Esophagus squamous epithelium (tissue), 5 donors: ENCODE data around the gene SLC9A1. TPM values are rescaled to one million over a fixed set of nuclear protein-coding genes. Genes with fewer than 3 reads are reported as not detected.

Source experiments
- DNase-seq: peaks from one replicate; lab custom pipeline; 2025; lab: John Stamatoyannopoulos, UW
- H3K27ac ChIP-seq, 4 donors: fragments of 200-600 bp; sonication (generic); one replicate each; pipeline ENCODE4 v1.5.1; 2016 to 2019; ENCODE audit warnings: mild to moderate bottlenecking in 1 of 4
- H3K27me3 ChIP-seq, 4 donors: fragments of 200-600 bp; sonication (generic); 1 replicate in 3 of 4; 2 replicates in 1 of 4; pipeline versions ENCODE4 v1.5.1 to v1.6.0; 2017 to 2021; ENCODE audit warnings: antibody characterized with exemption in 1 of 4
- H3K36me3 ChIP-seq, 3 donors: fragments of 200-600 bp; sonication (generic); one replicate each; pipeline ENCODE4 v1.5.1; 2016 to 2019
- H3K4me1 ChIP-seq, 3 donors: fragments of 200-600 bp; sonication (generic); one replicate each; pipeline ENCODE4 v1.5.1; 2017 to 2019
- H3K4me3 ChIP-seq, 4 donors: fragments of 200-600 bp; sonication (generic); 1 replicate in 3 of 4; 2 replicates in 1 of 4; pipeline ENCODE4 v1.5.1; 2016 to 2019; ENCODE audit warnings: mild to moderate bottlenecking in 2 of 4, moderate library complexity in 1 of 4
- H3K9me3 ChIP-seq, 3 donors: fragments of 200-600 bp; sonication (generic); one replicate each; pipeline ENCODE4 v1.5.1; 2016 to 2019
- POLR2A ChIP-seq, 4 donors: fragments of 450-650 bp; IDR thresholded peaks; one replicate each; pipeline ENCODE4 v1.6.1; 2017; ENCODE audit warnings: antibody characterized with exemption in 4 of 4, mild to moderate bottlenecking in 4 of 4, moderate library complexity in 3 of 4
- WGBS, 2 donors: methylation state at CpG; one replicate each; pipeline ENCODE4 v1.1.5; 2018; 5-methylcytosine and 5-hydroxymethylcytosine counted together
- intact Hi-C: fragments of 100-400 bp; cut with DNase I; formaldehyde crosslinking; loops from one replicate; pipeline ENCODE4 v1.15.0; 2022
- total RNA-seq, 4 donors: library from RNA; depleted of rRNA; stranded (reverse); fragments of >200 nt; gene quantifications; one replicate each; pipeline ENCODE4 v1.1.0, GENCODE V29; 2016
- TF ChIP-seq, protein P1 (sequence below), 6 experiments: fragments of 450-650 bp in 4 of 6; fragments of 200-600 bp in 2 of 6; sonication (generic) in 2 of 6; IDR thresholded peaks; one replicate each; pipeline ENCODE4 v1.5.1; 2016 to 2019; ENCODE audit warnings: antibody characterized with exemption in 6 of 6, mild to moderate bottlenecking in 4 of 6, moderate library complexity in 4 of 6
- donor health status: DM: yes; HTN: yes; CAD: no.

SLC9A1 gene
- total RNA-seq, 4 donors from 2014 or later = 11.4 to 18.8 (median 16.6) TPM

DNA sequence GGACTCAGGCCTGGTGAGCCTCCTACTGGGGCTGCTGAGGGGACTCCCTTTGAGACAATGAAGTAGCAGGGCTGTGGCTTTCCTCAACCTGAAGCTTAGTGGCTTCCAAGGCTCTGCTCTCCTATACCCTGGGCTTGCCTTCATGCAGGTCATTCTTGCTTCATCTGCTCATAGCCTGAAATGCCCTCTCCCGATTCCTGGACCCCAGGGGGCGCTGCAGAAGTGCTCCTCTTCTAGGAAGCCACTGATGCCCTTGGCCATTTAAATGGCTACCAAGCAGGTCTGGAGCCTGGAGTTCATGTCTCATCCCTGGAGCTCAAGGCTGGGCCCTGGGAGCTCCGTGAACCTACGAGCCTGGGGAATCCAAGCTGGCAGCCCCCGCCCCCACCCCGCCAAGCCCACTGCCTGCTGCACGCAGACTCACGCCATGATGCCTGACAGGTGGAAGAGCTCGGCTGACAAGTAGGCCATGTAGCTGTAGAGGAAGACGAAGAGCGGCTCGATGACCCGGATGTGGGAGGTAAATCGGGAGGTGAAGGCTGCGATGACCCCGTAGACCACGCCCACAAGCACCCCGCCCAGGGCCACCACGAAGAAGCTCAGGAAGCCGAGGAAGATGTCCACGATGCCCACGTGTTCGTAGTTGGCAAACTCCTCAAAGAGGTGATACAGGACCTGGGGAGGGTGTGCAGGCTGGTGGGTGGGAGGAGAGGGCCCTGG lies 45.7 kb downstream of the SLC9A1 start:
- Histone ChIP-seq H3K9me3 (no peaks in the 10 kb centered on the region), H3K36me3 (peaks cover 4 to 54% (median 17%) of the 10 kb centered on the region in 3 donors), H3K4me3 (no peak overlapping the region), H3K27me3 (no peaks in the 10 kb centered on the region), H3K27ac (no peak overlapping the region), H3K4me1 (peaks cover 6 to 28% (median 12%) of the 10 kb centered on the region in 3 donors)
- no peak for DNase-seq
- TF ChIP-seq, protein P1, sequence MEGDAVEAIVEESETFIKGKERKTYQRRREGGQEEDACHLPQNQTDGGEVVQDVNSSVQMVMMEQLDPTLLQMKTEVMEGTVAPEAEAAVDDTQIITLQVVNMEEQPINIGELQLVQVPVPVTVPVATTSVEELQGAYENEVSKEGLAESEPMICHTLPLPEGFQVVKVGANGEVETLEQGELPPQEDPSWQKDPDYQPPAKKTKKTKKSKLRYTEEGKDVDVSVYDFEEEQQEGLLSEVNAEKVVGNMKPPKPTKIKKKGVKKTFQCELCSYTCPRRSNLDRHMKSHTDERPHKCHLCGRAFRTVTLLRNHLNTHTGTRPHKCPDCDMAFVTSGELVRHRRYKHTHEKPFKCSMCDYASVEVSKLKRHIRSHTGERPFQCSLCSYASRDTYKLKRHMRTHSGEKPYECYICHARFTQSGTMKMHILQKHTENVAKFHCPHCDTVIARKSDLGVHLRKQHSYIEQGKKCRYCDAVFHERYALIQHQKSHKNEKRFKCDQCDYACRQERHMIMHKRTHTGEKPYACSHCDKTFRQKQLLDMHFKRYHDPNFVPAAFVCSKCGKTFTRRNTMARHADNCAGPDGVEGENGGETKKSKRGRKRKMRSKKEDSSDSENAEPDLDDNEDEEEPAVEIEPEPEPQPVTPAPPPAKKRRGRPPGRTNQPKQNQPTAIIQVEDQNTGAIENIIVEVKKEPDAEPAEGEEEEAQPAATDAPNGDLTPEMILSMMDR (IDR thresholded peaks at IDR 0.05) = peak in 3 of 6 experiments; percentile 19 to 48 (median 31)
- TF ChIP-seq POLR2A (IDR thresholded peaks at IDR 0.05) = no peak
- intact Hi-C loops = no loop called here
- WGBS, 2 donors = 86 to 95% methylated on average over 8 to 15 of the region's 23 CpGs

DNA sequence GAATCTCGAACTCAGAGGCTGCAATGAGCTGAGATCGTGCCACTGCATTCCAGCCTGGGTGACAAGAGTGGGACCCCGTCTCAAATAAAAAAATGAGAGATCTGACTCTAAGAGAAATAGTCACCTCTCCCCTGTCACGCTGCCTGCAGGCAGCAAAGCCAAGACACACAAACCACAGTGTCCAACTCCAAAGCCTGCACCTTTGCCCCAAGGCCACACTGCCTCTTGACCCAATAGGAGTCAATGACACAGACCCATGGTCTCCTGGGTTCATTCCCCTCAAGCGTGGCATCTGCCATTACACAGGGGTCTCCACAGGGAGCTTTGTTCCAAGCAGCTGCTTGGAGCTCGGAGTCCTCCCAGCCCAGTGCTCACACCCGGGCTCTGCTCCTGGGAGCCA lies 46.3 kb downstream of the SLC9A1 start:
- intact Hi-C loops = no loop called here
- H3K27ac ChIP-seq = no peak overlapping the region
- no peaks in the 10 kb centered on the region for H3K27me3 ChIP-seq
- DNase-seq = no peak
- 93 to 96% methylated on average over 7 of the region's 7 CpGs for WGBS, 2 donors
- H3K4me1 ChIP-seq = peaks cover 6 to 28% (median 12%) of the 10 kb centered on the region in 3 donors
- peaks cover 2 to 52% (median 14%) of the 10 kb centered on the region in 3 donors for H3K36me3 ChIP-seq
- H3K4me3 ChIP-seq = no peak overlapping the region
- TF ChIP-seq POLR2A (IDR thresholded peaks at IDR 0.05) = no peak
- TF ChIP-seq, protein P1 (IDR thresholded peaks at IDR 0.05) = no peak
- H3K9me3 ChIP-seq = no peaks in the 10 kb centered on the region

DNA sequence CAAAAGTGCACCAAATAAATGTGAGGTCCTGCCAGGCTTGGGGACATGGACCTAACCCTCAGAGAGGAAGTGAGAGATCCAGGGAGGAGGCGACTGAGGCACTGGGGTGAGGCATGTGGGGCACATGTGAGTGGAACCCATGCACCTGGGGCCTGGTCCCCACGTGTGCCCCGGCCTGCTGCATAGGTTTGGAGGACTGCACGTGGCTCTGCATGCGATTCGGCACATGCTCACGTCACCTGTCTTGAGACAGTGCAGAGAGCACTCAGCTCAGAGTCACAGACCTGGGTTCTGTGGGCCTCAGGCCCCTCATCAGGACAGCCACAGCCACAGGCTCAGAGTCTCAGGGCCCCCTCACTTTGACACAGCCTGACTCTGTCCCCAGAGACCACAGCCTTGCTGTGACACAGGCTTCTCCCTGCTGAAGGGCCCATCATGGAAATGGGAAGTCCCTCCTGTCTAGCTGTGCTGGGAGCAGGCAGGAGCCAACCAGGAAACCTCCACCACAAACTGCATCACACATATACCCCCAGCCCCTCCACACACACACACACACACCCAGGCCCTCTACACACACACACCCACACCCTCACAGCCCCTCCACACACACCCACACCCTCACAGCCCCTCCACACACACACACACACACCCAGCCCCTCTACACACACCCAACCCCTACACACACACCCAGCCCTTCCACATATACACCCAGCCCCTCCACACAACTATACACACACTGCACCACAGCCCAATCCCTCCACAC lies 48.2 kb downstream of the SLC9A1 start:
- peaks cover 0 to 62% (median 10%) of the 10 kb centered on the region in 3 donors for H3K36me3 ChIP-seq

DNA sequence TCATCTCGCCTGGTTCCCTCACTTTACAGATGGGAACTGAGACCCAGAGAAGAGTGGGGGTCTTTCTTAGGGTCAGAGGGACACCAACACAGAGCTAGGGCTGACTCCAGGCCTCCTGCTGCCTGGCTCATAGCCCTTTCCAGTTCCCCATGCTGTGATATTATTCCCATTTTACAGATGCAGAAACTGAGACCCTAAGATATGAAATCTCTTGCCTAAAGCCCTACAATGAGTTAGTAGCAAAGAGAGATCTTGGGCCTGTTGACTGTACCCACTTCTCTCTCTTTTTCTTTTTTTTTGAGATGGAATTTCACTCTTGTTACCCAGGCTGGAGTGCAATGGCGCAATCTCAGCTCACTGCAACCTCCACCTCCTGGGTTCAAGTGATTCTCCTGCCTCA lies 49.9 kb downstream of the SLC9A1 start:
- Histone ChIP-seq H3K27me3 (no peaks in the 10 kb centered on the region), H3K27ac (no peak overlapping the region), H3K36me3 (peaks cover 0 to 75% (median 10%) of the 10 kb centered on the region in 3 donors), H3K9me3 (no peaks in the 10 kb centered on the region), H3K4me3 (no peak overlapping the region), H3K4me1 (peaks cover 2 to 14% (median 2%) of the 10 kb centered on the region in 3 donors)
- DNase-seq = no peak
- TF ChIP-seq, protein P1 (IDR thresholded peaks at IDR 0.05) = no peak
- no peak for TF ChIP-seq POLR2A (IDR thresholded peaks at IDR 0.05)
- WGBS, 2 donors = 100% methylated on average over 1 to 2 of the region's 2 CpGs
- intact Hi-C loops = no loop called here

More for the DNA sequence above, 48.2 kb downstream of the SLC9A1 start:
- H3K4me1 ChIP-seq = peaks cover 0 to 20% (median 5%) of the 10 kb centered on the region in 3 donors
- TF ChIP-seq, protein P1 (IDR thresholded peaks at IDR 0.05) = no peak
- TF ChIP-seq POLR2A (IDR thresholded peaks at IDR 0.05) = no peak
- no peaks in the 10 kb centered on the region for H3K27me3 ChIP-seq
- no peaks in the 10 kb centered on the region for H3K9me3 ChIP-seq
- H3K4me3 ChIP-seq = no peak overlapping the region
- H3K27ac ChIP-seq = no peak overlapping the region
- intact Hi-C loops = no loop called here
- no peak for DNase-seq
- 72 to 86% methylated on average over 5 to 7 of the region's 7 CpGs for WGBS, 2 donors

DNA sequence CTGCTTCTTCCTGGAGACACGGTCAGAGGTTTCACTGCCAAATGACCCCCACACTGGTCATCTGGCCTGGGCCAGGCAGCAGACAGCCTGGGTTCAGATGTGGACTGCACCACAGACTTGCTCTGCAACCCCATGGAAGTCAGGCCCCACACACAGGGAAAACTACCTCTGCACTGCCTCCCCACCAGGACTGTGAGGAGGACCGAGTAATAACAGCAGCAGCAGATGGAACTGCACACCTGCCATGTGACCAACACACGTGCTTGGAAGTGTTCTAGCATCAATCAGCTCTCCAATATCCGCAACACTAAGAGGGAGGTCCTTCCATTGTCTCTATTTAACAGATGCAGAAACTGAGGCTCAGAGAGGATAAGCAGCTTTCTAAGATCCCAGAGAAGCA lies 51.4 kb downstream of the SLC9A1 start:
- no peak overlapping the region for H3K27ac ChIP-seq
- no peaks in the 10 kb centered on the region for H3K27me3 ChIP-seq
- peaks cover 17 to 29% (median 17%) of the 10 kb centered on the region in 3 donors for H3K4me1 ChIP-seq
- no peak overlapping the region for H3K4me3 ChIP-seq
- TF ChIP-seq, protein P1 (IDR thresholded peaks at IDR 0.05) = no peak
- no peak for TF ChIP-seq POLR2A (IDR thresholded peaks at IDR 0.05)
- no peaks in the 10 kb centered on the region for H3K9me3 ChIP-seq
- intact Hi-C loops = loop anchor here (5.0 kb wide), 2 partner anchors 179 to 289 kb away; partner anchors contain the start of gene GPR3
- no peak for DNase-seq
- 60% methylated on average over 4 of the region's 4 CpGs for WGBS, 2 donors
- peaks cover 0 to 61% (median 5%) of the 10 kb centered on the region in 3 donors for H3K36me3 ChIP-seq
